Measurements from ENCODE around the gene ITPRID2.

Gene ITPRID2

GRCh38 chr2:181891258-181891965 is at the start of gene ITPRID2:
Gene ITPRID2, plus strand, starts transcription at chr2:181891730. Its CDS starts 337 bp downstream, at chr2:181892067.
- CTCF ChIA-PET = no interaction called here
- POLR2A ChIA-PET = interaction anchor here (1.3 to 1.6 kb wide), 3 partner anchors 9 to 111 kb away, joined by 4 to 6 read pairs (median 5); no protein-coding TSS in a partner anchor

GRCh38 chr2:181844551-181845290 is 46.8 kb upstream of the ITPRID2 start:
- POLR2A ChIA-PET = no interaction called here
- CTCF ChIA-PET = no interaction called here
- TF ChIP-seq ELF4 (IDR thresholded peaks at IDR 0.05) (no peak), PKNOX1 (IDR thresholded peaks at IDR 0.05) (no peak), HDGF (IDR thresholded peaks at IDR 0.05; ENCODE audit: borderline replicate concordance) (no peak), FOXK2 (IDR thresholded peaks at IDR 0.05) (no peak), SP1 (IDR thresholded peaks at IDR 0.05) (no peak), LEF1 (IDR thresholded peaks at IDR 0.05; ENCODE audit: borderline replicate concordance) (no peak), ARNT (IDR thresholded peaks at IDR 0.05) (no peak)
- no peak for DNase-seq (ENCODE audit: extremely low spot score)

More at GRCh38 chr2:181891258-181891965, at the start of gene ITPRID2:
- TF ChIP-seq ELF4 (IDR thresholded peaks at IDR 0.05) = no peak
- peak; percentile 43; the same call in 1 of the 2 replicates for TF ChIP-seq FOXM1 (IDR thresholded peaks at IDR 0.05; ENCODE audit: borderline replicate concordance)
- peak; percentile 91 for DNase-seq (ENCODE audit: extremely low spot score)

- ChIA-PET POLR2A (no interaction called here), CTCF (no interaction called here)
- DNase-seq (ENCODE audit: extremely low spot score) = no peak
- no peak for TF ChIP-seq BHLHE40 (IDR thresholded peaks at IDR 0.05; ENCODE audit: borderline replicate concordance)
- no peak for TF ChIP-seq LEF1 (IDR thresholded peaks at IDR 0.05; ENCODE audit: borderline replicate concordance)
- no peak for TF ChIP-seq ZNF384 (IDR thresholded peaks at IDR 0.05)
- no peak for TF ChIP-seq HDGF (IDR thresholded peaks at IDR 0.05; ENCODE audit: borderline replicate concordance)
- TF ChIP-seq FOXM1 (IDR thresholded peaks at IDR 0.05; ENCODE audit: borderline replicate concordance) = no peak
- no peak for TF ChIP-seq FOXA1 (IDR thresholded peaks at IDR 0.05)
- TF ChIP-seq NFRKB (IDR thresholded peaks at IDR 0.05) = no peak
- no peak for TF ChIP-seq ARNT (IDR thresholded peaks at IDR 0.05)
- TF ChIP-seq CTBP1 (IDR thresholded peaks at IDR 0.05; ENCODE audit: borderline replicate concordance) = no peak
- no peak for TF ChIP-seq PKNOX1 (IDR thresholded peaks at IDR 0.05)
- TF ChIP-seq SP1 (IDR thresholded peaks at IDR 0.05) = no peak
- no peak for TF ChIP-seq ELF4 (IDR thresholded peaks at IDR 0.05)
- TF ChIP-seq SUZ12 (IDR thresholded peaks at IDR 0.05) = no peak
- no peak for TF ChIP-seq FOXK2 (IDR thresholded peaks at IDR 0.05)
- TF ChIP-seq L3MBTL2 (conservative IDR thresholded peaks at IDR 0.05) = no peak
- TF ChIP-seq TARDBP (IDR thresholded peaks at IDR 0.05) = no peak
These were observed 44.9 kb upstream of the ITPRID2 start for GRCh38 chr2:181846399-181847197.

GRCh38 chr2:181847198-181847556 is 44.4 kb upstream of the ITPRID2 start:
- TF ChIP-seq FOXA1 (IDR thresholded peaks at IDR 0.05) (no peak), ZNF384 (IDR thresholded peaks at IDR 0.05) (no peak), ARNT (IDR thresholded peaks at IDR 0.05) (no peak), L3MBTL2 (conservative IDR thresholded peaks at IDR 0.05) (no peak), TARDBP (IDR thresholded peaks at IDR 0.05) (no peak), BHLHE40 (IDR thresholded peaks at IDR 0.05; ENCODE audit: borderline replicate concordance) (no peak), SUZ12 (IDR thresholded peaks at IDR 0.05) (no peak), HDGF (IDR thresholded peaks at IDR 0.05; ENCODE audit: borderline replicate concordance) (no peak), ELF4 (IDR thresholded peaks at IDR 0.05) (no peak), CTBP1 (IDR thresholded peaks at IDR 0.05; ENCODE audit: borderline replicate concordance) (no peak)
- DNase-seq (ENCODE audit: extremely low spot score) = no peak
- ChIA-PET POLR2A (no interaction called here), CTCF (no interaction called here)

GRCh38 chr2:181847702-181848101 is 43.8 kb upstream of the ITPRID2 start:
- no peak for DNase-seq (ENCODE audit: extremely low spot score)
- no peak for TF ChIP-seq LEF1 (IDR thresholded peaks at IDR 0.05; ENCODE audit: borderline replicate concordance)
- TF ChIP-seq ARNT (IDR thresholded peaks at IDR 0.05) = no peak
- no peak for TF ChIP-seq FOXA1 (IDR thresholded peaks at IDR 0.05)
- TF ChIP-seq PKNOX1 (IDR thresholded peaks at IDR 0.05) = no peak
- no peak for TF ChIP-seq SP1 (IDR thresholded peaks at IDR 0.05)
- no peak for TF ChIP-seq L3MBTL2 (conservative IDR thresholded peaks at IDR 0.05)
- TF ChIP-seq ELF4 (IDR thresholded peaks at IDR 0.05) = no peak
- no peak for TF ChIP-seq ZNF384 (IDR thresholded peaks at IDR 0.05)
- no peak for TF ChIP-seq SUZ12 (IDR thresholded peaks at IDR 0.05)
- no peak for TF ChIP-seq HDGF (IDR thresholded peaks at IDR 0.05; ENCODE audit: borderline replicate concordance)
- TF ChIP-seq FOXK2 (IDR thresholded peaks at IDR 0.05) = no peak
- no peak for TF ChIP-seq FOXM1 (IDR thresholded peaks at IDR 0.05; ENCODE audit: borderline replicate concordance)
- TF ChIP-seq BHLHE40 (IDR thresholded peaks at IDR 0.05; ENCODE audit: borderline replicate concordance) = no peak
- TF ChIP-seq TARDBP (IDR thresholded peaks at IDR 0.05) = no peak
- ChIA-PET POLR2A (no interaction called here), CTCF (no interaction called here)

Measured in HEK293T (cell line).